GM06990 (cell line): ENCODE data around the gene OGDH.

Experiments used
- DNase-seq: peaks from one replicate; pipeline ENCODE4 v3.0.0-alpha.2; 2011; ENCODE audit not compliant: insufficient read length; ENCODE audit errors: extremely low read depth
- H3K27me3 ChIP-seq: replicated peaks from 2 replicates; pipeline ENCODE4 v1.6.0; 2011; ENCODE audit warnings: low read length; ENCODE audit not compliant: control insufficient read depth, insufficient read depth
- H3K36me3 ChIP-seq: 2 replicates; pipeline ENCODE4 v1.5.1; 2011; ENCODE audit warnings: low read length; ENCODE audit not compliant: control insufficient read depth, insufficient read depth
- H3K4me3 ChIP-seq: replicated peaks from 2 replicates; pipeline ENCODE4 v1.5.1; 2011; ENCODE audit warnings: low read depth, mild to moderate bottlenecking, control low read depth, low read length
- TF ChIP-seq, protein P1 (sequence below): IDR thresholded peaks from 2 replicates; pipeline ENCODE4 v1.5.1; 2011; ENCODE audit warnings: low read length, control low read depth, mild to moderate bottlenecking, inconsistent platforms; ENCODE audit not compliant: insufficient read depth, poor library complexity, severe bottlenecking

OGDH gene

DNA sequence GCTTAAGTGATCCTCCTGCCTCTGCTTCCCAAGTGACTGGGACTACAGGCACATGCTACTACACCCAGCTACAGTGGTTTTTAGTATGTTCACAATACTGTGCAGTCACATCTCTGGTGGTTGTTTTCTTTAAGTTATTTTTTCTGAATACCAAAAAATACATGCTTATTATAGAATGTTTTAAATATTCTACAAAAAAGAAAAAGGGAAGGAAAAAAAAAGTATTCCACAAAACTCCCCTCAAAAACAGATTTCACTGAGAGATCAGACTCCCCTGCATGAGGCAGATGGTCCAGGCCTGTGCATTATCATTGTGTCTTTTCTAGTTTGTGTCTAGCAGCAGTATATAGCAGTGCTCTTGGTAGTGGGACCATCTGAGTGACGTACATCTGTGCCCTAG is 36.8 kb downstream of the OGDH start:
- Histone ChIP-seq H3K27me3 (no peaks in the 10 kb centered on the region), H3K36me3 (peaks cover 7% of the 10 kb centered on the region), H3K4me3 (no peak overlapping the region)
- no peak for DNase-seq
- TF ChIP-seq, protein P1, sequence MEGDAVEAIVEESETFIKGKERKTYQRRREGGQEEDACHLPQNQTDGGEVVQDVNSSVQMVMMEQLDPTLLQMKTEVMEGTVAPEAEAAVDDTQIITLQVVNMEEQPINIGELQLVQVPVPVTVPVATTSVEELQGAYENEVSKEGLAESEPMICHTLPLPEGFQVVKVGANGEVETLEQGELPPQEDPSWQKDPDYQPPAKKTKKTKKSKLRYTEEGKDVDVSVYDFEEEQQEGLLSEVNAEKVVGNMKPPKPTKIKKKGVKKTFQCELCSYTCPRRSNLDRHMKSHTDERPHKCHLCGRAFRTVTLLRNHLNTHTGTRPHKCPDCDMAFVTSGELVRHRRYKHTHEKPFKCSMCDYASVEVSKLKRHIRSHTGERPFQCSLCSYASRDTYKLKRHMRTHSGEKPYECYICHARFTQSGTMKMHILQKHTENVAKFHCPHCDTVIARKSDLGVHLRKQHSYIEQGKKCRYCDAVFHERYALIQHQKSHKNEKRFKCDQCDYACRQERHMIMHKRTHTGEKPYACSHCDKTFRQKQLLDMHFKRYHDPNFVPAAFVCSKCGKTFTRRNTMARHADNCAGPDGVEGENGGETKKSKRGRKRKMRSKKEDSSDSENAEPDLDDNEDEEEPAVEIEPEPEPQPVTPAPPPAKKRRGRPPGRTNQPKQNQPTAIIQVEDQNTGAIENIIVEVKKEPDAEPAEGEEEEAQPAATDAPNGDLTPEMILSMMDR: no peak

- H3K36me3 ChIP-seq: peaks cover 12% of the 10 kb centered on the region
These were observed 38.8 kb downstream of the OGDH start for GRCh38 chr7:44645254-44645653.

DNA sequence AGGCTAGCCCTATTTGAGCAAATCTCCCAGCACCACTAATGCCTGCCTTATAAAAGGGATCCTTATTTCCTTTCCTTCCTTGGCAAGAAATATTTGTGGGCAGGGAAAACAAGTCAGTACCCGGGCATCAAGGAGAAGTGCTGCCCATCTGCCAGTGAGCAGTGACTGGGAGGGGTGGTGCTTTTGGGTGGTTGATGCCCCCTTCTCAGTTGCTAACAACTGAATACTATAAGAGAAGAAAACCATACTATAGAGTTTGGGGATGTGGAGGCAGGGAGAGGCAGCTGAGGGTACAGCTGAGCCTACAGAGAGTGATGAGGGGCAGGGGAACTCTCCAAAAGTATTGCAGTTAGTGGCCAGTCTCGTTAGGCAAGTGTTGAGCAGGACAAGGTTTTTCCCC is 39.3 kb downstream of the OGDH start:
- peaks cover 15% of the 10 kb centered on the region for H3K36me3 ChIP-seq
- no peak for DNase-seq
- TF ChIP-seq, protein P1: no peak
- H3K4me3 ChIP-seq: no peak overlapping the region
- H3K27me3 ChIP-seq: no peaks in the 10 kb centered on the region

More at GRCh38 chr7:44645254-44645653, 38.8 kb downstream of the OGDH start:
- no peaks in the 10 kb centered on the region for H3K27me3 ChIP-seq
- no peak overlapping the region for H3K4me3 ChIP-seq
- no peak for DNase-seq
- TF ChIP-seq, protein P1: no peak

DNA sequence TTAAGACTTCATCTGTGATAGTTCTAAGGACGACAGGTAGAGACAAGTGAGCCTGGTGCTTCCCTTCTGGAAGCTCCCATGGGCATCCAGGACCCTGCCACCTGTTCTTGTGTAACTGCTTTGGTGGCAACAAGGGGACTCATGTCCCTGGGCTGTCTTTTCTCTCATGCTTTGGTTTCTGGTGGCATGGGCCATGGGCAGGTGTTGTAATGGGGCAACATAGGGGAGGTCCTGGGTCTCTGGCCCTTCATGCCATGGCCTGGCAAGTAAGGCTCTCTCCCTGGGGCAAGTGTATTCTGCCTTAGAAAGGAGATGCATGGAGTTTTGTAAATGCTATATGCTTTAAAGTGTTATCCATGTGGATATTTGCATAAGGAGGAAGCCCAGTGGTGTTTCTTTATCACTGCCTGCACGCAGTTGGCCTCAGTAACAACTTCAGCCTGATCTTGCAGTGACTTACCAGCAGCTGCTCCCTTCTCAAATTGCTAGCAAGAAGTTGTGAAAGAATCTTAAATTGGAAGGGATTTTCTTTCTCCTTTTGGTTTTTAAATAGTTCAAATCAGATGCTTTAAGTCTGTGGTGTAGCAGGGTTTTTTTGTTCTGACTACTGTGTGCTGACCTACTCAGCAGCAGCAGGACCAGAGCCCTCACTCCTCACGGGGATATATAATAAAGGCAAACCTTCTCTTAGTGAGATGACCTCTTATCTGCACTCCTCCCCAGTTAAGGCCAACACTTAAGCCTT is 39.9 kb downstream of the OGDH start:
- Histone ChIP-seq H3K36me3 (peaks cover 19% of the 10 kb centered on the region), H3K27me3 (no peaks in the 10 kb centered on the region)
- DNase-seq: no peak

GRCh38 chr7:44646921-44647636 is 40.7 kb downstream of the OGDH start:
- TF ChIP-seq, protein P1: no peak
- Histone ChIP-seq H3K27me3 (no peaks in the 10 kb centered on the region), H3K4me3 (no peak overlapping the region), H3K36me3 (peaks cover 19% of the 10 kb centered on the region)
- DNase-seq: no peak

More for the DNA sequence above, 39.9 kb downstream of the OGDH start:
- no peak overlapping the region for H3K4me3 ChIP-seq
- TF ChIP-seq, protein P1: no peak
